SK-N-SH (cell line): ENCODE measurements around the gene ATG4B.

Source experiments
- CHD2 ChIP-seq: fragments of 150-350 bp; IDR thresholded peaks from 2 replicates; pipeline ENCODE4 v1.6.1; 2018; ENCODE audit warnings: low read length; ENCODE audit not compliant: partially characterized antibody
- CTCF ChIP-seq: fragments of 200-600 bp; sonication (generic); IDR thresholded peaks from 2 replicates; pipeline ENCODE4 v1.6.1; 2017; ENCODE audit warnings: antibody characterized with exemption, mild to moderate bottlenecking, moderate library complexity
- EP300 ChIP-seq, 2 experiments: IDR thresholded peaks; 2 replicates each; pipeline versions ENCODE4 v1.4.0 to v1.6.1; 2012; ENCODE audit warnings: borderline replicate concordance in 1 of 2, low read depth in 1 of 2, low read length in 1 of 2
- EZH2phosphoT487 ChIP-seq: fragments of 200-600 bp; sonication (generic); IDR thresholded peaks from 2 replicates; pipeline ENCODE4 v1.6.1; 2017; ENCODE audit warnings: low read depth, mixed run types, mild to moderate bottlenecking, antibody characterized with exemption, moderate library complexity, borderline replicate concordance
- FOXJ3 ChIP-seq: sonication (generic); formaldehyde crosslinking; IDR thresholded peaks from 2 replicates; pipeline ENCODE4 v1.5.1; 2020; ENCODE audit warnings: mild to moderate bottlenecking, missing genetic modification reagents
- IRF3 ChIP-seq: fragments of 150-350 bp; IDR thresholded peaks from 2 replicates; pipeline ENCODE4 v1.6.1; 2016; ENCODE audit warnings: mild to moderate bottlenecking, low read depth, low read length
- MAX ChIP-seq: IDR thresholded peaks from 2 replicates; pipeline ENCODE4 v1.4.0; 2012; ENCODE audit warnings: low read depth
- MXI1 ChIP-seq: IDR thresholded peaks from 2 replicates; pipeline ENCODE4 v1.6.1; 2012; ENCODE audit warnings: mild to moderate bottlenecking, low read depth, low read length, improper control_type of control experiment
- RAD21 ChIP-seq: IDR thresholded peaks from 2 replicates; pipeline ENCODE4 v1.6.1; 2012; ENCODE audit warnings: mild to moderate bottlenecking, low read length
- REST ChIP-seq: IDR thresholded peaks from 2 replicates; pipeline ENCODE4 v1.6.1; 2012; ENCODE audit warnings: mild to moderate bottlenecking, low read depth, low read length, moderate library complexity
- TAF1 ChIP-seq: IDR thresholded peaks from 2 replicates; pipeline ENCODE4 v1.6.1; 2012; ENCODE audit warnings: low read depth, mild to moderate bottlenecking, low read length, moderate library complexity, borderline replicate concordance
- ZBTB33 ChIP-seq: IDR thresholded peaks from 2 replicates; pipeline ENCODE4 v1.4.0; 2012; ENCODE audit warnings: low read depth, borderline replicate concordance

- no peak for TF ChIP-seq REST
- TF ChIP-seq MXI1: no peak
- no peak for TF ChIP-seq CTCF
- no peak for TF ChIP-seq RAD21
- TF ChIP-seq FOXJ3 (CRISPR knock-in tag): no peak
- no peak for TF ChIP-seq MAX
- TF ChIP-seq EP300 (IDR thresholded peaks at IDR 0.05; ENCODE audit: borderline replicate concordance in 1 of 2, low read depth in 1 of 2, low read length in 1 of 2): no peak
- TF ChIP-seq ZBTB33: no peak
- TF ChIP-seq CHD2: no peak
- TF ChIP-seq EZH2phosphoT487: no peak
- no peak for TF ChIP-seq IRF3
- no peak for TF ChIP-seq TAF1
Observed at GRCh38 chr2:241641631-241642030, 4.1 kb downstream of the ATG4B start.
